Heart left ventricle (tissue), 13 donors: ENCODE data around the gene SDR9C7.

ENCODE experiments used
- CTCF ChIP-seq, 12 donors: fragments of 200-600 bp; sonication (generic) in 4 of 12; IDR thresholded peaks; one replicate each; pipeline versions ENCODE4 v1.5.0 to v1.8.0; 2018 to 2022; ENCODE audit warnings: antibody characterized with exemption in 12 of 12, mild to moderate bottlenecking in 5 of 12
- POLR2A ChIP-seq, 2 donors: fragments of 450-650 bp; IDR thresholded peaks; one replicate each; pipeline ENCODE4 v1.6.1; 2017; ENCODE audit warnings: antibody characterized with exemption in 2 of 2, mild to moderate bottlenecking in 2 of 2, moderate library complexity in 2 of 2
- donor health status: ischemic (EF 13 %, LVEDD 7.1; RV severe dilation, severe dysfunction).
- donor health status: DM: no; HTN: yes; CAD: no.
- donor health status: DM: no; HTN: no; CAD: no.
- donor health status: ischemic (EF 25% LVEDD 6.9; RV normal size, moderate dysfunction).
- donor health status: ischemic (EF 25% LVEDD 5.7; RV mildly dilated, moderate dysfunction).
- donor health status: ischemic (EF 35%, LVEDD 5.7; RV mildly dilated, moderate dysfunction).
- donor health status: nonischemic (EF 11% LVEDD 7.7; RV severe dilation, severe dysfunction).
- donor health status: DM: yes; HTN: yes; CAD: no.
- donor health status: PGD.
- donor health status: ischemic (EF 29% LVEDD 5.4; RV normal size, mild dysfunction).
- donor health status: nonischemic (EF 23%, LVEDD 6.1; RV moderate dilation, normal function).

GRCh38 chr12:56897844-56898361 is 36.3 kb downstream of the SDR9C7 start:
- TF ChIP-seq POLR2A (IDR thresholded peaks at IDR 0.05) (no peak), CTCF (IDR thresholded peaks at IDR 0.05) (no peak)
